HG03280 (cell line): Measurements from ENCODE around the gene LRTM1.

ENCODE experiments used
- ATAC-seq: cut with Tn5 transposase; IDR thresholded peaks from one replicate; pipeline ENCODE4 v1.9.1; 2021; ENCODE audit warnings: mild to moderate bottlenecking, moderate library complexity; ENCODE audit not compliant: unreplicated experiment

The LRTM1 gene

DNA sequence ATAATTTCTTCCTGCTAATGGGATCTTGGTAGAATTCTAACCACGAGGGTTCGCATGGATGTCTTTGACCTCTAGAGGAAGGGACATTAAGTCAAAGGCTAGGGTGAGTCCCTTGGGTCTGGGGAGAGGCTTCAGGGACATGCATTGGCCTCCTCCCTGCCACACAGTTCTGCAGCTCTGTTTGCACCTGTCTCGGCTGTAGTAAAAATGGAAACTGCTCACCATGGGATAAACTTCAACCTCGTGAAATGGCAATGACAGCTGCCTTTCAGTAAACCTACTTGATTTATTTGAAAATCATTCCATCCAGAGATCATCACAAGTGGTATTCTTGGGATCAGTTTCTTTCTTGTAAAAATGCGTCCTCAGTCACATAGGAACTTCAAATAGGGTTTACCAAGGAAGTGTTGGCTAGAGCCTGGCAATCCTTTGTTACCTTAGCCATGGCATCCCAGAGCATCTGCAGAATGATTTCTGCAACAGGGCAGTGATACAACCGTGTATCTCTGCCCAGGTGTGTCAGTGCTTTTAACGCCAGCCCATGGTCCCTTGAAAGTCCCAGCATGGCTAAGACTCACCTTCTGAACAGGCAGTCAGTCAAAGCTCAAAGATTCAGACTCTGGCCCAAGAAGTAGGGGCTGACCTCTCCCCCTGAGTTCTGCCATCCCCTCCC, 14.0 kb upstream of the LRTM1 start:
- ATAC-seq, result no peak

DNA sequence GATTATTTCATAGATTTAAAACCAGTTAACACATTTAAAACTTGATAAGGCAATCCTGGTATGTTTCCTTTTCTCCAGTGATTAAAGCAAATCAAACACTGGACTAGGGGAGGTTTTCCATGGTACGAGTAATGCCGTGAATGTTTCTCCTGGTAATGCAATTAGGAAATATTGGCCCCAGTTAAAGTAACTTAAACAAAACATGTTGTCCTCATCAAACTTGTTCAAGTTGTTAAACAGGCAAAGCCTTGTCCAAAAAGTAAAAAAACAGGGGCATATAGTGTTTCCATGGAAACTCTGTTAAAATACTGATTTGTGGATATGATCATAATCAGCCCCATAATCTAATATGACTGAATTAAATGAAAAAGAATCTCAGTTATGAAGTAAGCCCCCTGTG, 13.1 kb upstream of the LRTM1 start:
- no peak for ATAC-seq

DNA sequence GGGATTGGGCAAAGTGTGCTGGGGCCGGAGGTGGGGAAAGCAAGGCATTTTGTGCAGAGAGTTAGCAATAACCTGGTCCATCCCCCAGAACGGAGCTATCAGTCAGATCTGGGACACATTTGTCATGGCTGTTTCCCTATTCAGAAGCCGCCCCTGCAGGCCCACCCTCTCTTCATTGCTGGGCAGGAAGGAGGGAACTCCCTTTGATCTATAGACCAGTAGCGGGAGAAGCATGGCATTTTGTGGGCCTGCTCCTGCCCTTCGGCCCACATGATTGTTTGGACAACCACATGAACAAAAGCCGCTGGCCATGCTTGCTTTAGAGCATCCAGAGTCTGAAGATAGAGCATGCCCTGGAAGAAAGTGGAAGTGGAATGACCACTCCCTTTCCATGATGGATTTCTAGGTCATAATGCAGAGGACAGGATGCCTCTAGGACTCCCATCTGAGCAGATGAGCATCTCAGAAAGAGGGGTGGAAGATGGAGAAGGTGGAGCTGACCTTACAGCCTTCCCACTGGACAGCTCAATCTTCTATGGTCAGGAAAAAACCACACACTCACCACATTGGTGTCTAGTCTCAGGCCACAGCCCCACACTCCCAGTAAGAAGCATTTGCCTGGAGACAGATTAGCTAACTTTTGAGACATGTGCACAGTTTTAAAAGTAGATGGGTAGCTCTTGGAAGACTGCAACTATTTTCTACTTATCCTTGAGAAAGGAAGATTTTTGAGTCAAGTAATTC, 11.9 kb upstream of the LRTM1 start:
- ATAC-seq, result no peak

DNA sequence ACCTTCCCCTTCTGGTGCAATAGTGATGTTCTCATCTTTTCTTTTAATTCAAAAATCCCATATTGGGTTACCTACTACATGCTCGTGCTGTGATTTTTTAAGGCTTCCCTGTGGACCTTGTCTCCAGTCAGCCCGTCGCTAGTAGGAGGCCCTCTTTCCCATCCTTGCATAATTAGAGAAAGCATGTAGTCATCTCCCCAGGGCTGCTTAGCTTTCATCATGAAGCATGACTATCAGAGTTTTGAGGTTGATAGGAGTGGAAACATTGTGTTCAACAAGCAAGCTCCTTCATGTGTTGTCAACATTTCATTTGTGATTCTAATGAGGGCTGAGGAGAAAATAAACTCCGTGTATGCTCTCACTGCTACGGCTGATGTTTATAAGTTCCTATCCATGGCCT, 8.7 kb upstream of the LRTM1 start:
- ATAC-seq, result no peak

DNA sequence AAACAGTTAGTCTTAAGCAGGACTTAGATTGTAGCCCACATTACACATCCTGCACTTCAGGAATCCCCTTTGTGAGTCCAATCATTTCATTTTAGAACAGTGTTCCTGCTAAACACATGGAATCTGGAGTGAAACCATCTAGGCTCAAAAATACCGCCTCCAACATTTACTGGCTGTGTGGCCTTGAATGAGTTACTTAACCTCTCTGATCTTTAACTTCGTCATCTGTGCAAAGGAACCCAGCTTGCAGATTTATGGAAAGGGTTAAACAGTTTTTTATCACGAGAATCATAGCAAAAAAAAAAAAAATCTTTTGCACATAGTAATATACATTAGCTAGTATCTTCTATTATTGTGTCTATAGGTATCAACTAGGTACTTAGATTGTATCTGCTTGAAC, 8.0 kb upstream of the LRTM1 start:
- ATAC-seq, result no peak

DNA sequence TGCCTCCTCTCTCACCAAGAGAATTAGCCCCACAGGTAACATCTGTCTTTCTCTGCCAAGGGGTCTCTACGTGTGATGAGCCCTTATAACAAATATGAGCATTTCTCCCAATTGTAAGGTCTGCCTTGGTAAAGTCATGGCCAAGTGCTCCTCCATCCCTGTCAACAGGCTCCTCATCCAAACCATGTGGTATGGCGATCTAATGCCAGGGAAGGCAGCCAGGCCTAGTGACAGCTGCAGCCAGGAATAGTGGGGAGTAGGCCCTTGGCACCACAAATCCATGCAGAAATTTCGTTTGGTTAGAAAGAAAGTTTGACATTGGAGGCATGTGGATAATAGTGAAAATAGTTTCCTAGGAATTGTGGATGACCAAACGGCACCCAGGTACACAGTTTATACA, 4.7 kb upstream of the LRTM1 start:
- no peak for ATAC-seq

DNA sequence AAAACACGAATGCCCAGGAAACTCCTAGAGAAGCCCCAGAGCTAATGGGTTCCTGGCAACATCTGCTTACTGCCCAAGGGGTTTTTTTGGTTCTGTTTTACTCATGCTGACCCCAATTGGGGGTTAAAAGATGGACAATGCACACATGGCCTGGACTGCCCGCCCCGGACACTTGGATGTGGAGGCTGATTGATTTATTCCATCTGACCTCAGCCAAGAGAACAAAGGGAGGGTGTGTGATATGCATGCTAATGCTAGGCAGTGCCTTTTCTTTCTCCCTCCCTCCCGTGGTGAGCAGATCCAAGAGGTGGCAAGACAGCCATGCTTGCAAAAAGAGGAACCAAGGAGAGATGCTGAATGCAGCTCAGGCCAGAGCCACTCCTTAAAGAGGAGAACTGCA, 3.3 kb upstream of the LRTM1 start:
- no peak for ATAC-seq

DNA sequence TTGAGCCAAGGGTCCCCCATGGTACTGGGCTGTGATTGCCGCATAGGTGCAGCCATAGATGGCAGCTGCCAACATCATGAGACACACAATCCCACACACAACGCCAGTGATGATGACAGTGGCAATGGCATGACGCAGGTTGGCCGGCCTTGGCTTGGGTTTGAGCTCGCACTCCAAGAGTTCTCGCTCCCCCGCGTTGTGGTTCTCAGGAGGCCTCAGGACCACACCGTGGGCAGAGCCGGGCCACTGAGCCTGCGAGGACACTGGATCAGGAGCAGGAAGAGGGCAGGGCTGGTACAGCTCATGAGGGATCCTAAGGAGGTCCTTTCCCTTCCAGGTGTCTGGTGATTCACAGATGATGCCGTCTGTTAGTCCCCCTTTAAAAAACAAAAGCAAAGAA, 9.3 kb downstream of the LRTM1 start:
- no peak for ATAC-seq

DNA sequence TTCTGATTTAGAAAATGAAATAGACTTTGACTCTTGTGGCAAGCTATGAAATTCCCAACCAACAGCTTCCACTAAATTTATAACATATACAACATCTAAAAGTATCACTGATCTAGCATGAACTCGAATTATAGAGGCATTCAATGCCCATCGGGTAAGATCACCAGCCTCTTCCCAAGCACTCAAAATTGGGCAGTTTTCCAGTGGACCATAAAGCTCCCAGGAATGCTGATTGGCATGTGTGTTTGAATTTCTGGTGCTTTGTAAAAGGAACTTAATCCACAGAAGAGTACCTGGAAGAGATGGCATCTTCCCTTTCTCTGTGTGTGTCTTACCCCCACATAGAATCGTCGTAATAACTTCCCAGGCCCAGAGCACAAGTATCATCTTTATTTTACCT, 10.0 kb downstream of the LRTM1 start:
- ATAC-seq, result no peak

DNA sequence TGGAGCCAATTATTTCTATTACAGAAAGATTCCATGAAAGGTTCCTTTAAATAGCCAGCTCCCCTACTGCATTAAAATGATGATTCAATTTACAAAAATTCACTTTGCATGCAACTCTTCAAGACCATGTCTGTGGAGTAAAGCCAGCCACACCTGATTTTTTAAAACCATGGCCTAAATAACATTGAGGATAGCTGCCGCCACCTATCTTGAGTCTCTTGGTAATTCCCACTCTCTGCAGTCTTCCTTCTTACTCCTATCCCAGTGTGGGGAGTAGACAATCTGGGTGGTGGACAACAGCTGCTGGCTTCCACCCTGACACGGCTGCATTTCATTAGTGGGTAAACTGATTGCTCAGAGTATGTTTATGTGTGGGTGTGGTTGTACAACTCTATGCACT, 10.7 kb downstream of the LRTM1 start:
- no peak for ATAC-seq

DNA sequence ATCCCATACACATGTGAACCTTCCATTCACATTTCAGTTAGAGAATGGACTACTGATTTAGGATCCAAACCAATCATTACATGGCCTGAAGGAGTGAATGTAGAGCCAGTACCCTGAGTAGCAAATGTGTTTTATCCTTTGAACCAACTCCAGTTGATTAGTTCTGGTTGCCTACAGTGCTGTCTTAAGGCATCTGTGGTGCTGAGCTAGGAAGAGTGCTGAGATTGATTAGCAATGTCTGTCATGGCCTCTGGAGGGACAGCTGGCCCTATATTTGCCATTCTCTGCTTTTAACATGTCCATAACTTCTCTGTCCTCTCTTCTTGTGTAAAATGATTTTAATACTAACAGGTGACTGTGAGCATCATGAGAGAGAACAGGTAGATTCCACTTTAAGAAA, 11.1 kb downstream of the LRTM1 start:
- ATAC-seq, result no peak

DNA sequence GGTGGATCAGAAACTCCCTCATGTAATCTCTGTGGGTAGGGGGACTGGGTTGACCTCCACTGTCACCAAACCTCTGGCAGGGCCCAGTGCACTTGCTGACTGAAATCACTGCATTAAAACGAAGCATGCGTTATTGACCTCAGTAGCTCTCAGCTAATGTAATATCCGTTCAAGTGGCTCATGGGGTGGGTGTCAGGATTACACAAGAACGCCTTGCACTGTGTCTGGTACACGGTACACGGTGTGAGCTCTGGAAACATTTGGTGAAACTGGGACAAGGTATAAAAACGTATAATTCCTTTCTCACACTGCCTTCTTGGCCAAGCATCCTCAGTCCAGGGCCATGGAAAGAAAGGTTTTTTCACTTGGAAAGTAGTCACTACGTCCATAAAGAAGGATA, 11.9 kb downstream of the LRTM1 start:
- no peak for ATAC-seq

DNA sequence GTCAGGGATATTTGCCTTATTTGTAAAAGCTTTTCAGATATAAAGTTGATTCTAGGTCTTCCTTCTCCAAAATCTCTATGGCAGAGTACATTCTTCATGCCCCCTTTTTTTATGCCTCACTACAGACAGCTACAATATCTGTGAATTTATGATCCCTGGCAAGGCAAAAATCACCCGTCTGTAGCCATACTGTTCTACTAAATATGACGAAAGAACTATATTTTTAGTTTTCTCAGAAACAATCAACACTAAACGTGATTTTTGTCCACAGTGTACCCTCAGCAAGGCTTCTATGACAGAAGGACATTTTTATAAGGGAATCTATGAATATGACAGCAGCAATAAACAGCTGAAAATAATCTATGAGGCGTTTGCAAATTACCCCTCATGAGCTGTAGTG, 12.7 kb downstream of the LRTM1 start:
- ATAC-seq, result no peak

DNA sequence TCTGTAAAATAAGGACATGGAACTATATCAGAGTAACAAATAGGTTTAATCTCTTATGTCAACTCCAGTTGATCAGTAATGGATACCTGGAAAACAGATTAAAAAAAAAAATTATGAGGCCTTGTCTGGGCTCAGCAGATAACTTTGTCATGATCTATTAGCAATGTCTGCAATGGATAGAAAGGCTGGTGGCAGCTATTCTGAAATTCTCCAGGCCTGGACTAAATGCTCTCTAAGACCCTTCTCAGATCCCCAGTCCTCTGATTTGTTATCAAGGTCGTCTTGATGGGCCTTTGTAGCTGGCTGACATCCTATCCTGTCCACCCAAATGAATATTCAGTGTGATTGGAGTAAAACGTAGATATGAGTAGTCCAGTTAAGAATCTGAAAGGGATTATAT, 13.7 kb downstream of the LRTM1 start:
- ATAC-seq, result no peak

DNA sequence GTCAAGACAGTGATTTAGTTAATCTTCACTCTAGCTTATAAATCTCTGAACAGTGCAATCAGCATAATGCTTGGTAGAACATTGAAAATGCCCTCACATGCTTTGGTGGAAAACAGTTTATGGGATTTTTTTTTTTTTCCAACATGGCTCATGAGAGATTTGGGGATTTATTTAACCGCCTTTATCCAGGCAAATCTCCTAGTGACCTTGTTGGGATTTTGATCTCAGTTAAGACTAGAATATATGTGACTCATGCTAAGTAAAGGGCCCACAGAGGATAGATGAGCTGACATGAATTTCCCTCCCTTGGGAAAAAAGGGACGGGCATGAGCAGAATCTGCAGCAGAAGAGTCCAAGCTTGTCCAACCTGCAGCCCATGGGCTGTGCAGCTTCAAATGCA, 18.7 kb downstream of the LRTM1 start:
- ATAC-seq, result no peak

DNA sequence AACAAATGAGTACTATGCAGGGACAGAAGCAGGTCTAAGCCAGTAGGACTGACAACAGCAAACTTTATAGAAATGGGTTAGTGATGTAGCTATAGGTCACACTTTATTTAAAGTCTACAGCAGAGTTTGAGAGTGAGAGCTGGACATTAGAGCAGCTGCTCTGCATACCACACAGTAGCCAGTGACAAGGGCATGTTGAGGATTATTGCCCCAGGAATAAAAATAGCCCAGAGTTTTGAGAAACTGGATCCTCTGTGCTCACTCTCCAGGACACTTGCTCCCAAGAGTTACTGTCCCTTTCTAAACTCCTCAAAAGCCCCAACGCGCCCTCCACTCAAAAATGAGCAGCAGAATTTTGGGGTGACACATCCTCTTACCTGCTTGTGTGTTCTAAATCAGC, 21.1 kb downstream of the LRTM1 start:
- no peak for ATAC-seq

DNA sequence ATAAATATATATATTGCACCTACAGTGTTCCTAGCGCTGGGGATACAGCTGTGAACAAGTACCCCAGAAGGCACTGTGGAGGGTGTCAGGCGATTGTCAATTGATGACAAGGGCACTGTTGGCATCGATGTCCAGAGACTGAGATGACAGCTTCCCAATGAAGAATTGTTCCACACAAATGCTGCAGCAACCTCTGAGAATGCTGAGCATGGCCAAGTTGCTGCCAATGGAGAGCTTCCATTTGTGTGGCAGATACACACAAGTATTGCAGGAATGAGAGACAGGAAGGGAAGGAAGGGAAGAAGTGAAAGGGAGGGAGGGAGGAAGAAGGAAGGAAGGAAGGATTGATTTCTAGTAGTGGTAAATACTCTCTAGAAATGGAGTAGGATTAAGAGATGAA, 21.9 kb downstream of the LRTM1 start:
- ATAC-seq, result no peak

DNA sequence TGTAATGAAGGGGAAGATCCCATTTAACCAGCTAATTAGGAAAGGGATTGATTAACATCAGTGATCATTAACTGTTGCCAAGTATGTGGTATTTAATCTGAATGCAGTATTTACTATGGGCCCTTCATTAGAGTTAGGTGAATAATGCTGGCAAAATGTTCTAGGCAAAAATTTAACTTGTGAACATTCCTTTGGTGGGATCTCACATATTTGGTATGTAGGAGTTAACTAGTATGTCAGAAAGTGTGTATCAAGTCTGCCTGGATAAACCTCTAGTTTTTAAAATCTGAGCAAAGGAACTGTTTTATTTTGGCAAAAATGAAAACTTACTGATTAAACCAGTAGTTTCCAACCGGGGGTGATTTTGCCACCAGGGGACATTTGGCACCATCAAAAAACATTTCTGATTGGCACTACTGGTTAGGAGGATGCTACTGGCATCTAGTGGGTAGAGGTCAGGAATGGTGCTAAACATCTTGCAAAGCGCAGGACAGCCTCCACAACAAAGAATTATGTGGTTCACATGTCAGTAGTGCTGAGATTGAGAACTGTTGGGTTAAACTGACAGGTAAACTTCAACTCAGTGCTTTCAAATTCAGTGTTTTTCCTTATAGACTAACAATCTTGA, 22.5 kb downstream of the LRTM1 start:
- ATAC-seq, result no peak

DNA sequence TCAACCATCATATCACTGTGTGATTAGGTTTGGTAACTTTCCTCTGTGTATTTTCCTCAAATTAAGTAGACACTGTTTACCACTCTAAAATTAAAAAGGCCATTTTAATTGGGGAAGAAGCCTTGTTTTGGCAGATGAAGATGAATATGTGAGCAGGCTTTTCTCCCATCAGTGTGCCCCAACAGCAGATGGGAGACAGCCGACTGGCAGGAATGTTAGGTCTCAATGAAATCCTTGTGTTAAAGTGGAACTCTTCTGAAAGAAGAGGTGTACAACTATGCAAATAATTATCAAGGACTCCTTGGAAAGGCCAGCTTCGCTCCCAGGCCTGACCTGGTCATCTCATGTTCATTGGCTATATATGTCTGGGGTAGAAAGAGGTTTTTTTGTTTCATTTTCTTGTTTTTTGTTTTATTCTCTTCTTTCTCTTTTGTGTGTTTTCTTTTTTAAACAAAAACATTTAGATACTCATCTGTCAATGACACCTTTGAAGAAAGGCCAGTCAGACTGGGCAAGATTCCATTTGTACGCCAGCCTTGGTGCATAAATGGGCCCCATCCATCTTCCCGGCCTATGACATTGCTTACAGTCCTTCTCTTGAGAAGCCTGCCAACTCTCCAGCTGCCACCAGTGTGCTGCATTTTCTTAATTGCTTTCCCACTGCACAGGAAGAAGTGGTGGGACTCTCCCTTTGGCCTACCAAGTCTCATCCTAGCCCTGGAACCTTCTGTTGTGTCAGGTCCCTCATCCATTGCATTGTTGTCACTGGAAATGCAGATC, 25.8 kb downstream of the LRTM1 start:
- ATAC-seq, result no peak

DNA sequence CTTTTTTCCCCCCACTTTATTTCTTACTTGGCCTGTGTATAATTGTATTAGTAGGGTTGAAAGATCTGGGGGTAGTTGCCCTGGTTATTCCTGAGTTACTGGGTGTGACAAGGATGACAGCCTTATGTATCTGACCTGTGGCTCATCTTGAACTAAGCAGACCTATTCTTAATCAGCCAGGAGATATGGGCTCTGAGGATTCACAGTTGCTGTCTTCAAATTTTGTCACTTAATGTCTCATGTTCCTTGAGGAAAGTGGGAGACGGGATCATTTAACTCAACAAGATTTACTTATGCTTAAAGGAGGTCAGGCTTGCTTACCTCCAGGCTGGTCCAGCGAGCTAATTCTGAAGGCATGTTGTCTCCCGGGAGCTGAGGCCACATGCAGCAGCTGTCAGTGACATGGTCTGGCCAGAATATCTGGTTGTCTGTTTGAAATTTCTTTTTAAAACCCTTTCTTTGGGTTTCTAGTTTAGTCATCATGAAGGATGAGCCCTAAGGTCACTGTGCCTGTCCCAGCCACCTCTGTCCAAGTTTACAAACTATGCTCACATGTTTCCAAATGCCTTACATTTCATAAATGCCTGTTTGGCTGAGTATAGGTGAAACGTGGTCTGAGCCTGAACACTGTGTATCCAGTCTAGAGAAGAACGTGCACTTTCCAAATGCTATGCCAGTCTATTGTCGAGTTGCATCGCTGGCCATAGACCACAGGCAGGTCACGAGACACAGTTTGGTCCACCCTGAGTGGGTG, 26.8 kb downstream of the LRTM1 start:
- no peak for ATAC-seq

DNA sequence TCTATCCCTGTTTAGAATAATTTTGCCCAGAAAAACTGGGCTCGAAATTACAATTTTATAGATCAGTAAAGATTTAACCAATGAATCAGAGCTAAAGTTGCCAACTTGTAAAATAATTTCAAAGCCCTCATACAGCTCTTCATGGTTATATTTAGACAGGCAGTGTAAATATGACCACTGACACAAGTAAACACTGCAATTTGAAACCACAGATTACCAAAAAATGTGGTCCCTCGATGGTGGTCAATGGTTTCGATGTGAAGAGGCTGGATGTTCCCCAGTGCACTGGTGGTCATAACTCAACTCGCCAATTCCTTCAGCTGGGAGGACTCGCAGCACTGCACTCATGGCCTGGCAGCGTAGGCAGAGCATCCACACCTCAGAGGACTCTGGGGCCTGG, 28.6 kb downstream of the LRTM1 start:
- no peak for ATAC-seq
